Epidermal melanocyte (primary cell): Measurements from ENCODE around the gene NAGS.
"Not testable (repeated sequence)": the region's sequence is repeated elsewhere in the genome, so short reads cannot be mapped to it uniquely, and the experiment has no call there.

Source experiments
- DNase-seq: peaks from one replicate; pipeline ENCODE4 v3.0.0; 2011; ENCODE audit warnings: low spot score; ENCODE audit not compliant: insufficient read length

The NAGS gene

DNA sequence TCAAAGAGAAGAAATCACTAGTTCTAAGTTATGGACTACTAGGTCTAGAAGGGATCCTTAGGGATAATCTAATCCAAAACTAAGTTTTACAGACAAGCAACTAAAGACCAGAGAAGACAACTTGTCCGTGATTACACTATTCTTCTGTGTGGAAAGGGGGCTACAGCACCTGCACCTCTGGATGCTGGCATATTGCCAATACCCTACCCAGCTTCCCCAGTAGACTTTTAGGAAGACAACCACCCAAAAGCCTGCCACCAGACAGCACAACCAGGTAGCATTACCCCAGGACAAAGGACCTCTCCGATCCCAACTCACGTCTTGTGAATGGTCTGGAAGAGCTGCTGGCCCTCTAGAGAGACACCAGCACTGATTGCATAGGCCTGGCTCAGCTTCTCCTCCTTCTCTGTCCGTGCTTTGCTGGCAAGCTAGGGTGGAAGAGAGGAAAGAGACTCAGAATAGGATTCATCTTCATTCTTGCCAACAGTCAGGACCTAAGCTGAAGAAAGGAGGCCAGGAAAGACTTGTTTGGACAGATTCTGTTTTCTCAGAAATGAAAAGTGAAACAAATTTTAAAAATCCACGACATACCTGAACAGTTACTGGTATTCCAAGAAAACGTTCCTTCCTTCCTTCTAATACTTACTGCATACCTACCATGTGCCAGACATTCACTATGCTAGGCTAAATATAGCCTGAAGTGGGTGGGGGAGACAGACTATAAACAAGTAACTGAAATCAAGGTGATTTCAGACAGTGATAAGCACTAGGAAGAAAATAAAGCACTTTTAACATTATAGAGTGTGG is 35.6 kb downstream of the NAGS start:
- DNase-seq: no peak

DNA sequence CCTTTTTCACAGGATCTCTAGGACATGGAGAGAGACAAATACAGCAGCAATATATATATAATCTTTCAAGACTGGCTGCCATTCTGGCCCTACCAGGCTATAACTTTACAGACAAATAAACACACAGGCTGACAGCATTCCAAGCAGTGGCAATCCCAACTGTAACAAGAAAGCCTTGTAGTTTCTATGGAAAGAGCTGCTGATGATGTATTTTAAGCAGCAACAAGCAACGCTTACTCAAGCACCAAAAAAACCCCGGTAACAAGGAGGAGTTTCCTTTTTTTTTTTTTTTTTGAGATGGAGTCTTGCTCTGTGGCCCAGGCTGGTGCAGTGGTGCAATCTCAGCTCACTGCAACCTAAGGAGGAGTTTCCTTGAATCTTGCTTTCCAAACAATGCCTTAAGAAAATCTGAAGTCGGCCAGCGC is 38.9 kb downstream of the NAGS start:
- no peak for DNase-seq

DNA sequence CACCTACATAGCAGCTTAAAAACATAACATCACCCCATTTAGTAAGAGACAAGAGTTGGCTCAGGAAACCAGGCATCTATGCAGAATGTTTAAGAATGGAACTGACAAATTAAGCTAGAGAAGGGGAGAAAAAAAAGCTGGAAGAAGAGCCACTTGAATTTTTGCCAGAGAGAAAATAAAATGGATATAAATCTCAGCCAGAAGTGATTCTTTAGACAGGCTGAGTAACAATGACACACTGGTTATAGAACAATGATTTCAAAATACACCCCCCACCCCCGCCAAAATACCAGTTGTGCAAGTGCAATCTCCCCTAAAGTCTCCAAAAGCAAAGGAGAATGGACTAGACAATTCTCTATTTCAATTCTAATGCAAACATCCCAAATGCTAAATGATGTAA is 39.6 kb downstream of the NAGS start:
- no peak for DNase-seq

DNA sequence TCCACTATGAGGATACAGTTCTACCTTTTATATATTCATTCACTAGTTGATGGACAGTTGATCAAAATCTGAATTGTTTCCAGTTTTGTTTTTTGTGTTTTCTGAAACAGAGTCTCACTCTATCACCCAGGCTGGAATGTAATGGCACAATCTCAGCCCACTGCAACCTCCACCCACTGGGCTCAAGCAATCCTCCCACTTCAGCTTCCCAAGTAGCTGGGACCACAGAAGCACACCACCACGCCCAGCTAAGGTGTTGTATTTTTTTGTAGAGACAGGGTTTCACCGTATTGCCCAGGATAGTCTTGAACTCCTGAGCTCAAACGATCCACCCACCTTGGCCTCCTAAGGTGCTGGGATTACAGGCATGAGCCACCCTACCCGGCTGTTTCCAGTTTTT is 41.1 kb downstream of the NAGS start:
- DNase-seq: no peak

DNA sequence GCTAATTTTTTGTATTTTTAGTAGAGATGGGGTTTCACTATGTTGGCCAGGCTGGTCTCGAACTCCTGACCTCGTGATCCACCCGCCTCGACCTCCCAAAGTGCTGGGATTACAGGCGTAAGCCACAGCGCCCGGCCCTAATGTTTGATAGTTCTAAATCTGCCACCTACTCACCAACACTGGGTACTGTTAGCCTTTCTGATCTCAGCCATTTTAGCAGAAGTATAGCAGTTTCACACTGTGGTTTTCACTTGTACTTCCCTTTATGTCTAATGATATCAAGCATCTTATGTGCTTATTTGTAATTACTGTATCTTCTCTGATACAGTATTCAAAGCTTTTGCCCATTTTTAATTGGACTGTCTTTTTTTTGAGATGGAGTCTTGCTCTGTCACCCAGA is 42.5 kb downstream of the NAGS start:
- DNase-seq: not testable (repeated sequence)

DNA sequence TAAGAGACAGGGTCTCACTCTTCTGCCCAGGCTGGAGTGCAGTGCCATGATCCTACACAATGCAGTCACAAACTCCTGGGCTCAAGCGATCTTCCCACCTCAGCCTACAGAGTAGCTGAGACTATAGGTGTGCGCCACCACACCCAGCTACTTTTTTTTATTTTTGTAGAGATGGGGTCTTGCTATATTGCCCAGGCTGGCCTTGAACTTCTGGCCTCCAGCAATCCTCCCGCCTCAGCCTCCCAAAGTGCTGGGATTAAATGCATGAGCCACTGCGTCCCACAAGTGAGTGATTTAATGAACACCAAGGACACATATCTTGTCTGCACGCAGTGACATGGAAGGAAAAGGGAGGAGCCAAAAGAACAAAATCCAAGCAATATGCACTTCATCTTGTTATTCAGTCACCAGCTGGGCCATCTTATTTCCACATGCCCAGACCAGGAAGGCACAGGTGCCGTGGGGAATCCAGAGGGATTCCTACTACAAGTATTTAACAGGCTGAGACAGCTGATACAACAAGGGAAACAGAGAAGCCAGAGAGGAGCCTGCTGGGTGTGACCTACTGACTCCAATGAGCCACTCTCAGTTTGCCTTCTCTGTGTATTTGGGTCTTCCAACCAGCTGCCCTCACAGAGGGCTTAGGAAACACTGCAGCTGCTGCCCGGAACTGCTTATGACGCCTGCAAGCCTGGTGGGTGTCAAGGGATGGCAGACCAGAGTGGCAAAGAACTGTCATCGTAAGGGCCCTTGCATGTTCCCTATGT is 45.1 kb downstream of the NAGS start:
- DNase-seq: no peak

DNA sequence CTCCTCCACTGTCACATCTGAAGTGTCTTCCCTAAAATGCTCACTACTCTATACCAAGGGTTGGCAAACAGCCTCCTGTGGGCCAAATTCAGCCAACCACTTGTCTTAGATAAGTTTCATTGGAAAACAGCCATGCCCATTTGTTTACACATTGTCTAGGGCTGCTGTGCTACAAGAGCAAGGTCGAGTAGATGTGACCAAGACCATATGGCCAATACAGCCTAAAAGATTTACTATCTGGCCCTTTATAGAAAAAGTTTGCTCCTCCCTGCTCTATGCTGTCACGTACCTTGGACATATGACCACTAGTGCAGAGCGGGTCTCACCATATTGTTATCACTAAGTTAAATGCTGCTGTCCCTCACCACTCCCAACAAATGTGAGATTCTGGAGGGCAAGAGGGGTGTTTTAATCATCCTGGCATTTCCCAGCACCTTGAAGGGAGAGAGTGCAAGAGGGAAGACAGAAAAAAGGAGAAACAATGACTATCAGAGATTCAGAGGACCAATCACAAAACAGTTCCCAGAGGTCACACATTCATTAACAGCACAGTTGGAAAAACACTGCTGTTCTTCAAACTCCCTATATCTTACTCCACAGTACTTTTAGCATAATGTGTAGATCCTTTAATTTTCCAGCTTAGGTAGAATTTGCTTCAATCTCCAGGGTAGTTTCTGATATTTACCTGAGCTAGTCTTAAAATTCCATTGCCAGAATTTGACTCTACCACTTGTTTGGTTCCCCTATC is 48.9 kb downstream of the NAGS start:
- no peak for DNase-seq
